Karpas-422 (cell line): ENCODE measurements around the gene PALM. TPM values are rescaled to one million over a fixed set of nuclear protein-coding genes. Genes with fewer than 3 reads are reported as not detected.

ENCODE experiments used
- DNase-seq: peaks from one replicate; pipeline ENCODE4 v3.0.0-alpha.2; 2015
- H2AFZ ChIP-seq: fragments of 200-600 bp; sonication (generic); 2 replicates; pipeline ENCODE4 v1.6.1; 2014; ENCODE audit warnings: antibody characterized with exemption, low read length, mixed read lengths
- H3K27ac ChIP-seq: fragments of 200-600 bp; sonication (generic); 2 replicates; pipeline ENCODE4 v1.5.1; 2014; ENCODE audit warnings: mild to moderate bottlenecking, low read length, moderate library complexity
- H3K27me3 ChIP-seq: fragments of 200-600 bp; sonication (generic); 2 replicates; pipeline ENCODE4 v1.6.1; 2014; ENCODE audit warnings: low read length, mixed read lengths
- H3K36me3 ChIP-seq: fragments of 200-600 bp; sonication (generic); 2 replicates; pipeline ENCODE4 v1.6.1; 2014; ENCODE audit warnings: low read length, mixed read lengths; ENCODE audit not compliant: insufficient read depth
- H3K4me1 ChIP-seq: fragments of 200-600 bp; sonication (generic); 2 replicates; pipeline ENCODE4 v1.6.1; 2014; ENCODE audit warnings: mild to moderate bottlenecking, low read length, mixed read lengths
- H3K4me2 ChIP-seq: fragments of 200-600 bp; sonication (generic); 2 replicates; pipeline ENCODE4 v1.6.1; 2014; ENCODE audit warnings: low read length, low read depth, mild to moderate bottlenecking; ENCODE audit not compliant: poor library complexity, severe bottlenecking
- H3K4me3 ChIP-seq: fragments of 200-600 bp; sonication (generic); 2 replicates; pipeline ENCODE4 v1.5.1; 2014; ENCODE audit warnings: mild to moderate bottlenecking, antibody characterized with exemption, low read length, mixed read lengths
- H3K79me2 ChIP-seq: fragments of 200-600 bp; sonication (generic); 2 replicates; pipeline ENCODE4 v1.6.1; 2014; ENCODE audit warnings: mild to moderate bottlenecking, low read length, mixed read lengths
- H3K9ac ChIP-seq: fragments of 200-600 bp; sonication (generic); 2 replicates; pipeline ENCODE4 v1.6.0; 2014; ENCODE audit warnings: low read length
- H3K9me2 ChIP-seq: fragments of 200-600 bp; sonication (generic), shearing (Covaris generic); replicated peaks from 2 replicates; pipeline ENCODE4 v1.6.0; 2014; ENCODE audit warnings: mild to moderate bottlenecking, low read length, moderate library complexity; ENCODE audit not compliant: insufficient read depth
- H3K9me3 ChIP-seq: fragments of 300-700, 200-600 bp; sonication (generic); 2 replicates; pipeline ENCODE4 v1.6.1; 2014; ENCODE audit warnings: low read length, mixed read lengths
- H4K20me1 ChIP-seq: fragments of 200-600 bp; sonication (generic); 2 replicates; pipeline ENCODE4 v1.6.1; 2014; ENCODE audit warnings: mild to moderate bottlenecking, antibody characterized with exemption, low read length, low read depth; ENCODE audit not compliant: insufficient read depth
- total RNA-seq: library from RNA; depleted of rRNA; stranded (reverse); fragments of >200 nt; shearing (Covaris generic); gene quantifications from 2 replicates; pipeline ENCODE4 v1.2.3, GENCODE V29; 2014; ENCODE audit warnings: low replicate concordance

PALM gene
- total RNA-seq, 1 experiment from 2014 or later: 3.5 TPM

DNA sequence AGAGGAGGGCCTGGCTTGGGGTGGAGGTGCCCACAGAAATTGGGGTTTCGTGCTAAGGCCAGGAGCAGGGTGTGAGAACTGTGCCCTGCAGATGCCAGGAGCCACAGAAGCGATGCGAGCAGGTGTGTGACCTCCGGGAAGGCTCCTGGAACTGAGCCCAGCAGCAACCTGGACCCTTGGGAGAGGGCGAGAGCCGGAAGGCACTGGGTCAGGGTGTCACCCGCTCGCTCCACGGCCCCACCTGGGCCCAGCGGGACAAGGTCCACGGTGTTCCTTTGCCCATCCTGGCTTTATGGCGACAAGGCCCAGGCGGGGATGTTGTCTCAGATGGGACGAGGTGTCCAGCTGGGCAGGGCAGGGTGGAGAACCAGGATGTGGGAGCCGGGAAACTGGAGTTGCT lies 46.3 kb downstream of the PALM start:
- no peaks in the 10 kb centered on the region for H3K27me3 ChIP-seq
- no peak for DNase-seq
- H2AFZ ChIP-seq: no peak overlapping the region
- H3K9me2 ChIP-seq: no peaks in the 10 kb centered on the region
- H3K9ac ChIP-seq: no peak overlapping the region
- H3K4me3 ChIP-seq: no peak overlapping the region
- H4K20me1 ChIP-seq: no peaks in the 10 kb centered on the region
- H3K36me3 ChIP-seq: no peaks in the 10 kb centered on the region
- H3K4me1 ChIP-seq: no peaks in the 10 kb centered on the region
- H3K27ac ChIP-seq: no peak overlapping the region
- no peak overlapping the region for H3K4me2 ChIP-seq
- H3K79me2 ChIP-seq: no peaks in the 10 kb centered on the region
- peaks cover 16% of the 10 kb centered on the region for H3K9me3 ChIP-seq

DNA sequence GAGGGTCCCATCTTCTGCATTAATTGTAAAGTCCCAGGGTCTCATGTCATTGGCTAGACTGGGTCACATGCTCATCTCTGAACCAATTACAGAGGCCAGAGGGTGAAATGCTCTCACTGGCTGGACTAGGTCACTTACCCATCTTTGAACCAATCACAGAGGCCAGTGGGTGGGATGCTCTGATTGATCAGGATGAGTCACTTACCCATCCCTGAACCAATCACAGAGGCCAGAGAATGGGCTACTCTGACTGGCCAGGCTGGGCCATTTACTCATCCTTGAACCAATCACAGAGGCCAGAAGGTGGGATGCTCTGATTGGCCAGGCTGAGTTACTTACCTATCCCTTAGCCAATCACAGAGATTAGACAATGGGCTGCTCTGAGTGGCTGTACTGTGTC lies 47.5 kb downstream of the PALM start:
- Histone ChIP-seq H4K20me1 (no peaks in the 10 kb centered on the region), H3K36me3 (no peaks in the 10 kb centered on the region), H2AFZ (no peak overlapping the region), H3K79me2 (no peaks in the 10 kb centered on the region), H3K27ac (no peak overlapping the region), H3K9me3 (peaks cover 16% of the 10 kb centered on the region), H3K4me1 (no peaks in the 10 kb centered on the region), H3K4me3 (no peak overlapping the region), H3K9ac (no peak overlapping the region), H3K4me2 (no peak overlapping the region), H3K9me2 (no peaks in the 10 kb centered on the region), H3K27me3 (no peaks in the 10 kb centered on the region)
- DNase-seq: peak; percentile 93

- Histone ChIP-seq H3K9ac (no peak overlapping the region), H3K36me3 (no peaks in the 10 kb centered on the region), H2AFZ (no peak overlapping the region), H3K27me3 (no peaks in the 10 kb centered on the region), H3K79me2 (no peaks in the 10 kb centered on the region), H3K4me1 (no peaks in the 10 kb centered on the region), H3K9me3 (peaks cover 16% of the 10 kb centered on the region), H3K27ac (no peak overlapping the region), H4K20me1 (no peaks in the 10 kb centered on the region), H3K9me2 (no peaks in the 10 kb centered on the region), H3K4me2 (no peak overlapping the region), H3K4me3 (no peak overlapping the region)
- DNase-seq: no peak
Observed at GRCh38 chr19:756821-757688, 48.3 kb downstream of the PALM start.

- Histone ChIP-seq H3K79me2 (no peaks in the 10 kb centered on the region), H3K9ac (no peak overlapping the region), H3K27ac (no peak overlapping the region), H3K4me2 (no peak overlapping the region), H4K20me1 (no peaks in the 10 kb centered on the region), H3K9me2 (no peaks in the 10 kb centered on the region), H3K27me3 (no peaks in the 10 kb centered on the region), H2AFZ (no peak overlapping the region), H3K4me3 (no peak overlapping the region), H3K4me1 (no peaks in the 10 kb centered on the region), H3K36me3 (no peaks in the 10 kb centered on the region), H3K9me3 (peaks cover 16% of the 10 kb centered on the region)
- DNase-seq: no peak
Observed at GRCh38 chr19:757811-758668, 49.3 kb downstream of the PALM start.

GRCh38 chr19:763181-763580 lies 54.4 kb downstream of the PALM start:
- no peak for DNase-seq
- Histone ChIP-seq H4K20me1 (no peaks in the 10 kb centered on the region), H3K27ac (no peak overlapping the region)

DNA sequence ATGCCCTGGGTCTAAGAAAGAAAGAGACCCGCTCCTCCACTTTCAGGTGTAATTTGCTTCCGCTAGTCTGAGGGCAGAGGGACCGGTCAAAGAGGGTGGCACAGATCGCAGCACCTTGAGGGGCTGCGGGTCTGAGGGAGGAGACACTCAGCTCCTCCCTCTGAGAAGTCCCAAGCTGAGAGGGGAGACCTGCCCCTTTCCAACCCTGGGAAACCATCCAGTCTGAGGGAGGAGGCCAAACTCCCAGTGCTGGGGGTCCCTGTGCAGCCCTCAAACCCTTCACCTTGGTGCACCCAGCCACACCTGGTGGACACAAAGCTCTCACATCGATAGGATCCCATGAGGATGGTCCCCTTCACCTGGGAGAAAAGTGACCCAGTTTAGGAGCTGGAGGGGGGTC lies 55.1 kb downstream of the PALM start:
- H3K9me3 ChIP-seq: no peaks in the 10 kb centered on the region
- H3K9me2 ChIP-seq: no peaks in the 10 kb centered on the region
- no peak overlapping the region for H3K9ac ChIP-seq
- H3K4me2 ChIP-seq: no peak overlapping the region
- no peaks in the 10 kb centered on the region for H3K79me2 ChIP-seq
- H3K27me3 ChIP-seq: no peaks in the 10 kb centered on the region
- H3K36me3 ChIP-seq: no peaks in the 10 kb centered on the region
- no peaks in the 10 kb centered on the region for H4K20me1 ChIP-seq
- DNase-seq: no peak
- H3K4me1 ChIP-seq: no peaks in the 10 kb centered on the region
- H2AFZ ChIP-seq: no peak overlapping the region
- H3K27ac ChIP-seq: no peak overlapping the region
- H3K4me3 ChIP-seq: no peak overlapping the region

More at GRCh38 chr19:763181-763580, 54.4 kb downstream of the PALM start:
- H3K79me2 ChIP-seq: no peaks in the 10 kb centered on the region
- H3K9me3 ChIP-seq: no peaks in the 10 kb centered on the region
- H3K4me2 ChIP-seq: no peak overlapping the region
- H3K4me3 ChIP-seq: no peak overlapping the region
- H3K9me2 ChIP-seq: no peaks in the 10 kb centered on the region
- H3K9ac ChIP-seq: no peak overlapping the region
- no peak overlapping the region for H2AFZ ChIP-seq
- H3K27me3 ChIP-seq: no peaks in the 10 kb centered on the region
- no peaks in the 10 kb centered on the region for H3K4me1 ChIP-seq
- H3K36me3 ChIP-seq: no peaks in the 10 kb centered on the region

GRCh38 chr19:764301-764700 lies 55.6 kb downstream of the PALM start:
- Histone ChIP-seq H3K36me3 (no peaks in the 10 kb centered on the region), H3K9me3 (no peaks in the 10 kb centered on the region), H3K79me2 (no peaks in the 10 kb centered on the region), H3K9me2 (no peaks in the 10 kb centered on the region), H2AFZ (no peak overlapping the region), H3K4me1 (no peaks in the 10 kb centered on the region), H4K20me1 (no peaks in the 10 kb centered on the region), H3K4me3 (no peak overlapping the region), H3K4me2 (no peak overlapping the region), H3K27me3 (no peaks in the 10 kb centered on the region), H3K9ac (no peak overlapping the region), H3K27ac (no peak overlapping the region)
- no peak for DNase-seq

- no peak overlapping the region for H3K4me2 ChIP-seq
- no peak overlapping the region for H3K27ac ChIP-seq
- DNase-seq: no peak
- H3K79me2 ChIP-seq: no peaks in the 10 kb centered on the region
- no peak overlapping the region for H2AFZ ChIP-seq
- no peaks in the 10 kb centered on the region for H3K27me3 ChIP-seq
- no peaks in the 10 kb centered on the region for H3K36me3 ChIP-seq
- no peaks in the 10 kb centered on the region for H4K20me1 ChIP-seq
- no peak overlapping the region for H3K9ac ChIP-seq
- no peak overlapping the region for H3K4me3 ChIP-seq
- no peaks in the 10 kb centered on the region for H3K9me2 ChIP-seq
- H3K4me1 ChIP-seq: no peaks in the 10 kb centered on the region
- H3K9me3 ChIP-seq: no peaks in the 10 kb centered on the region
Observed at GRCh38 chr19:765179-765738, 56.5 kb downstream of the PALM start.
